GM18508 (cell line): ENCODE measurements around the gene RMDN3.

Experiments used
- ATAC-seq: cut with Tn5 transposase; IDR thresholded peaks from one replicate; pipeline ENCODE4 v1.9.1; 2021; ENCODE audit warnings: moderate number of reproducible peaks; ENCODE audit not compliant: insufficient read depth, unreplicated experiment

The RMDN3 gene

DNA sequence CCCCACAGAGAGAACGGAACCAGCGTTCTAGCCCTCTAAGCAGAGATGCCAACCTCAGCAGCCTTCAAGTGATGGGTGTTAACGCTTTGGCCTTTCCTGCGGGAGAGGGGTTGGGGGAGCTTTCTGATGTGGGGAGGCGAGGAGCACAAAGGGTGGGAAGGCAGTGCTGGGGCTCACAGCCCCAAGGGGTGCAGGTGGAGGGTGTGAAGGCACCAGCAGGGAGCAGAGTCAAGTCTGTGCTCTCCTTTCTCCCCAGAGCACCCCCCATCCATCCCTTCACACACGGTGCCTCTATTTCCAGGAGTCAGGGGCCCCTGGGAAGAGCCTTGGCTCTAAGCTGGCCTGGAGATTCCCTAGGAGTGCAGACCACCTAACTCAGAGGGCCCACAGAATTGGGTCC is 18.8 kb upstream of the RMDN3 start:
- ATAC-seq: no peak

- ATAC-seq: no peak
Observed at GRCh38 chr15:40773496-40773895, 18.4 kb upstream of the RMDN3 start.

- no peak for ATAC-seq
Observed at GRCh38 chr15:40772014-40772413, 17.0 kb upstream of the RMDN3 start.

GRCh38 chr15:40771242-40771641 is 16.2 kb upstream of the RMDN3 start:
- ATAC-seq: no peak

DNA sequence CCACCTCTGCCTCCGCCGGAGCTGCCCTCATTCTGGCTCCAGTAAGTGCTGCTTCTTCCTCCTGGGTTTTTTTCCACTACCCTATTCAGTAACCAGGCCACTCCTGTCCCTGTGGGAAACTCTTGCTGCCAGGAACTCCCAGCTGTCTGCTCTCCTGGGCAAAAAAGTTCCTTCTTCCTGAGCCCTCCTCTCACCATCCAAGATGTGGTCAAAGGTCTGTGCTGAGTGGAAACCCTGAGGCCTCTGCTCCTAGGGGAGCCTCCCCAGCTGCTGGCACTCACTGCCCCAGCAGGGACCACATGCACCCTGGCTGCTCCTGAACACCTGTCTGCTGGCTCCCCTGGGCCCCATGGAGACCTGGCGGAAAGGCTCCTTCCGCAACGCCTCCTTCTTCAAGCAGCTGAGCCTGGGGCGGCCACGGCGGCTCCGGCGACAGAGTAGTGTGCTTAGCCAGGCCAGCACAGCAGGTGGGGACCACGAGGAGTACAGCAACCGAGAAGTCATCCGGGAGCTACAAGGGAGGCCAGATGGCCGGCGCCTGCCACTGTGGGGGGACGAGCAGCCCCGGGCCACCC is 15.2 kb upstream of the RMDN3 start:
- ATAC-seq: no peak

GRCh38 chr15:40769274-40770146 is 14.5 kb upstream of the RMDN3 start, which contains the start of gene C15orf62:
Gene C15orf62 (plus strand): TSS chr15:40769980. CDS start chr15:40770496, 516 bp downstream.
- ATAC-seq: no peak

- no peak for ATAC-seq
Observed at GRCh38 chr15:40768521-40769273, 13.6 kb upstream of the RMDN3 start.

DNA sequence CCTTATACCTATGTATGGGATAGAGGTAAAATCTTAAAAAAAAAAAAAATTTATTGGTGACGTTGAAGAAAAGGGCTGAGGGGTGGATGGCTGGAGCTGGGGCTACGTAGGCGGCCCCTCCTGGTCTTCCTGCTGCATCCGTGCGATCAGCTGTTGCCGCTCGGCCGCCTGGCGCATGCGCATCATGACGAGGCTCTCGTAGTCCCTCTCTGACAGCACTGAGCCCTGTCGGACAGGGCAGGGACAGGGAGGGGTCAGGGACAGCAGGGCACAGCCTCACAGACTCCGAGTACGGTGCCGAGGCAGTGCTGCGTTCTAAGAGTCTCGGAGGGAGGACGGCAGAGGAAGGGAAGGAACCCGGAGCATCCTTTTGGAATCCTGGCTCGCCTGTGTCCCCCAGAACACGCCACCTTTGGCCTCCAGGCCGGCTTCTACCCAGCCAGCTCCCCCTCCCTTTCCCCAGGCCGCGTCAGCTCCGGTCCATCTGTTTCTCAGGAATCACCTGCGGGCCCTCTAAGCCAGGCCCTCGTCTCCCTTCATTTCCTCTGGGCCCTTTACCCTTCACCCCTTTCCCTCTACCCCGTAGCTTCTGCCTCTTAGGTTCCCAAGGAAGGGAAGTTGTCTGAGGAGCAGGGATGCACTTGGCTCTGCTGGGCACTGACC is 12.9 kb upstream of the RMDN3 start:
- no peak for ATAC-seq

DNA sequence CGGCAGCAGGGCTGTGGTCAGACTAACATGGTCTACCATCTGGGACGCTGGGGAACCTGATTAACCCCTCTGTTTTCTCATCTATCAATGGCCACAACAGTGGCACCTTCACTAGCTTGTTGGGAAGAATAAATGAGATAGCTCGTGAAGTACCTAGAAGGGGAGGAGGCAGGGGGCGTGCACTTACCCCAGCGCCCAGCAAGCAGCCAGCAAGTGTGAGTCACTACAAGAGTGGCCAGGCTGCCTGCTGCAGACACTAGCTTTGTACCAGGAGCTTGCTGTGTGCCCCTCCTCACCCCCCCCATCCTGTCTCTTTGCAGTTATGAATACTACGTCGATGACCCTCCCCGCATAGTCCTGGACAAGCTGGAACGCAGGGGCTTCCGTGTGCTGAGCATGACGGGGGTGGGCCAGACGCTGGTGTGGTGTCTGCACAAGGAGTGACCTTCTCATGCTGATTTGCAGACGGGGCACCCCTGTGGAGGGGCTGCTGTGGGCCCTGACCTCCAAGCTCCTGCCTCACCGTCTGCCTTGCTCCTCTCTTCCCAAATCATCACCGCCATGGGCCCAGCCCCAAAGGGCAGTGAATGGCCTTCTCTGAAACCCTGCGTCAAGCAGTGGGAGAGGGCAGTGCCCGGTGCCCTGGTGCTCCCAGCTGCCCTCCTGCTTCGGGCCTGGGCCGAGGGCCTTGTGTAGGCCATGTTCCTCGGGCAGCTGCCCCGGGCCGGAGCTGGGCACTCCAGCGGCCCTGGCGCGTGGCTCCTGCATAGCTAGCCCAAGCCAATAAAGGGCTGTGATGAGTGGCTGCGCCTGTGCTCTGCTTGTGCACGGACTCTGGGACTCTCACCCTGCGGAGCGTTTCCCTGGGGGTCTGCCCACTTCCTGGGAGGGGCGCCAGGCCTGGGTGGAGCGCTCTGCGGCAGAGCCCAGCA is 12.1 kb upstream of the RMDN3 start:
- ATAC-seq: no peak

DNA sequence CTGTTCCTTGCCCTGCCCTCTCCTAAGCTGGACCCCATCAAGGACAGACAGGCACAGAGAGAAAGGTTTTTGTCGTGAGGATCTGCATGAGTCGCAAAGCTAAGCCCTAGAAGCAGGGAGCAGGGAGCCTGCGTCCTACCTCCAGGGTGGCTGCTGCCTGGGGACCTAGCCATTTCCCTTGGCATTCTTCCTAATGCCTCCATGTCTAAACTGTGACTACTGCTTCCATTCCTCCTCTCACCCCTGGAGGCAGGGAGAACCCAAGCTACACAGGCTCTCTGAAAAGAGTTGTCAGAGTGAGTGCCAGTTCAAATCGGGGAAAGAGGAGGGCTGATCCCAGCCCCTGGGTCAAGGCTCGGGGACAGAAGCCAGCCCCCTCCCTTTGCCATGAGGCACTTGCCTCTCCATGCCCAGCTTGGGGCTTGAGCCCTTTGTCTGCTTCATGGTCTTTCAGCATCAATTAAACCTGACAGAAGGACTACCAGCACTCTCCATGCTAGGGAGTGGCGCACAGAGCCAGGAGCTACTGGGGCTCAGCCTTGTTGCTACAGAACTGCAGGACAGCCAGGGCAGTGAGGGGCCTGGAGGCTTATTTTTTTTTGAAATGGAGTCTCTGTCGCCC is 11.3 kb upstream of the RMDN3 start:
- ATAC-seq: no peak

- ATAC-seq: no peak
Observed at GRCh38 chr15:40764629-40765103, 9.6 kb upstream of the RMDN3 start.

DNA sequence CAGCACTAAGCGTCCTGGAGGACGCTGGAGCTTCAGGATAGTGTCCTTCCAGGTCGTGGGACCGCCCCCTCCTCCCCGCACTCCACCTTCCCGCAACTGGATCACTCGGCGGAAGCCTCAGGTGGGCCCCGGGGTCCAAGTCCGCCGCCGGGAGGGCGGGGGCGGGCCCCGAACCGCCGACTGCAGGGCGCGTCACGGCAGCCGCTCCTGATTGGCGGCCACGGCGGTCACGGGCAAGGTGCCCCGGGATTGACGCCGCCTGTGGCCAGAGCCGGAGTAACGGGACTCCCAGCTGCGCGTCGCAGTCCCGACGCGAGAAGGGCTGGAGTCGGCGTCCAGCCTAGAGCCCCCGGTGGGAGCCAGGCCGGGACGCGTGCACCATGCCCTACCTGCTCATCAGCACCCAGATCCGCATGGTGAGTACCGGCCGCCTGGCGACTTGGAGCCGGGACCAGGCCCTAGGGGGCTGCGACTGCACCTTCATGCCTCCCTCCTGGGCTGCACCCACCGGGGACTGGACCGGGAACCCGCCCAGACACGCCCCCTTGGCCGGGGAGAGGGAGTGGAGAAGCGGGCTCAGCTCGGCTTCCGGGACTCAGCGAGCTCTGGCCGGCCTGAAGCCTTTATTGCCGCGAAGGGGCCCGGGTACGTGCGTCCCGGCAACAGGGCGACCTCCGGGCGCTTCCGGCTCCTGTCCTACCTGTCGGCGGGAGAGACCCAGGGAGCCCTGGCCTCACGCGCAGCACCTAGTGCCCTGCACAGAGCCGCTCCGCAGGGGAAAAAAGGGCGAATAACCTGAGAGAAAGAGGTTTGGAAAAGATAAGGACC is 9.0 kb upstream of the RMDN3 start, which contains the start of gene GCHFR:
TSS of gene GCHFR (plus strand) at position 268 of the 828 bp plus-strand sequence. CDS start at position 381, 113 bp downstream.
- ATAC-seq: no peak

GRCh38 chr15:40762919-40763800 is 8.1 kb upstream of the RMDN3 start:
- ATAC-seq: no peak

DNA sequence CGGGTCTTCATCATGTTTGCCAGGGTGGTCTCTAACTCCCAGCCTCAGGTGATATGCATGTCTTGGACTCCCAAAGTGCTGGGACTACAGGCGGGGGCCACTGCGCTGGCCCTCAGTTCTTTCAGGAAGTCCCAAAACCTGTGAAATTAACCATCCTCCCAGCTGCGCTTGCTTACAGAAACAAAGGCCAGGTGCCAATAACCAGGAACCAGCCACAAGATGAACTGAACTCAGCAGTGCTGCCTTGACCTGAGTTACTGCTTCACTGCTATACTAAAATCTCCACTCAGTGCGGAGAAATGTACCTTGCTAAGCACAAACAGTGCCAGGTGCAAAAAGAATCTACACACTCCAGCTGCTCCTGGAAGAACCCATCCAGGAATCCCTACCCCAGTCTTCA is 4.9 kb upstream of the RMDN3 start:
- no peak for ATAC-seq

DNA sequence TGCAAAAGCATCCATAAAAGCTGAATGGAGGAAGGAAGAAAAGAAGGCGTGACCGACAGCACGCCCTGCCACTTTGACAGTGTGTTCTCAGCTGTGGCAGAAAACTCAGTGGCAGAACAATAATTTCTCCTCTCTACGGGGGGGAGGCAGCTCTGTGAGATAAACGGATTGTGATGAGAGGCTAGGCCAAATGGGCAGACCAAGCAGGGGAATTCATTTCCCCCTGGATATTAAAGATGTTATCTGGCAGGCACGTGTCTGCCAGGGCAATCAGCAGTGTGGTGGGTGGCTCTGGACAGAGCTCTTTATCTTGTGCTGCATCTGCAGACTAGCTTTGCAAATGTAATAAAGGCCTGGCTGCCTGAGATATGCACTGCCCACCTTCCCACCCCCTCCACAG is 1.9 kb upstream of the RMDN3 start:
- ATAC-seq: no peak

GRCh38 chr15:40755812-40756208 is 756 bp upstream of the RMDN3 start:
- no peak for ATAC-seq

DNA sequence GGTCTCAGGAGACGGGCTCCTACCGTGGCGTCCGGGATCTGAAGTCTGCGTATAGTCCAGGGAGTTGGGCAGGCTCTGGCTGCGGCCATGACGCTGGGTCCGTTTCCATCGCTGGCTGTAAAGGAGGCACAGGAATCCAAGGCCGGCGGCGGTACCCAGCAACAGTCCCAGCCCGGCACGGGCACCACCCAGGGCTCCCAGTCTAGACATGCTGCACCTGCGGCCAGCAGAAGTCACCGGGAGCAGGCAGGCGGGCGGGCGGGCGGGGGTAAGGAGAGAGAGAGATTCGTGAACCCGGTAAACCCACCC is 526 bp downstream of the RMDN3 start:
- no peak for ATAC-seq
